OCI-LY7 (cell line): ENCODE data around the gene MTMR1. TPM values are rescaled to one million over a fixed set of nuclear protein-coding genes. Genes with fewer than 3 reads are reported as not detected.

Experiments used
- BruUV-seq: library from RNA; stranded (reverse); fragments of 400-500 nt; replicated peaks from 2 replicates; lab custom pipeline; 2021; lab: Mats Ljungman, UMichigan
- CTCF ChIA-PET: fragments of 300-600 bp; sonication (Branson Sonifier 250); formaldehyde crosslinking; loops from one replicate; lab custom pipeline; 2022; ENCODE audit warnings: antibody characterized with exemption; ENCODE audit not compliant: unreplicated experiment; lab: Charles Lee
- POLR2A ChIA-PET: fragments of 300-600 bp; sonication (Branson Sonifier 250); formaldehyde crosslinking; loops from one replicate; lab custom pipeline; 2022; ENCODE audit warnings: antibody characterized with exemption; lab: Charles Lee
- DNase-seq: peaks from one replicate; pipeline ENCODE4 v3.0.0-alpha.2; 2015; ENCODE audit warnings: low spot score
- H2AFZ ChIP-seq: fragments of 200-600 bp; sonication (generic), shearing (Covaris generic); 2 replicates; pipeline ENCODE4 v1.6.1; 2014; ENCODE audit warnings: mild to moderate bottlenecking, antibody characterized with exemption, low read length, moderate library complexity
- H3K27ac ChIP-seq: fragments of 200-600 bp; sonication (generic); 2 replicates; pipeline ENCODE4 v1.5.1; 2014; ENCODE audit warnings: mixed run types, low read depth, mild to moderate bottlenecking, moderate library complexity, low read length, inconsistent platforms; ENCODE audit not compliant: poor library complexity, severe bottlenecking
- H3K36me3 ChIP-seq: fragments of 200-600 bp; sonication (generic); 2 replicates; pipeline ENCODE4 v1.6.1; 2014; ENCODE audit warnings: mild to moderate bottlenecking, antibody characterized with exemption, low read length, moderate library complexity, mixed read lengths; ENCODE audit not compliant: insufficient read depth
- H3K4me1 ChIP-seq: fragments of 200-600 bp; sonication (generic); 2 replicates; pipeline ENCODE4 v1.5.1; 2014; ENCODE audit warnings: mild to moderate bottlenecking, low read length; ENCODE audit not compliant: insufficient read depth, poor library complexity, severe bottlenecking
- H3K4me2 ChIP-seq: fragments of 200-600 bp; sonication (generic); 2 replicates; pipeline ENCODE4 v1.6.1; 2014; ENCODE audit warnings: mild to moderate bottlenecking, low read length
- H3K4me3 ChIP-seq: fragments of 200-600 bp; sonication (generic); 2 replicates; pipeline ENCODE4 v1.5.1; 2014; ENCODE audit warnings: mild to moderate bottlenecking, low read depth, low read length; ENCODE audit not compliant: poor library complexity, severe bottlenecking
- H3K79me2 ChIP-seq: fragments of 200-600 bp; sonication (generic); 2 replicates; pipeline ENCODE4 v1.6.1; 2016; ENCODE audit warnings: low read depth, mild to moderate bottlenecking, low read length, moderate library complexity, mixed read lengths; ENCODE audit not compliant: insufficient read depth
- H3K9me2 ChIP-seq: fragments of 200-600 bp; sonication (generic); 2 replicates; pipeline ENCODE4 v1.6.1; 2016; ENCODE audit warnings: mild to moderate bottlenecking, low read length, mixed read lengths; ENCODE audit not compliant: insufficient read depth
- H3K9me3 ChIP-seq: fragments of 200-600 bp; sonication (generic); 2 replicates; pipeline ENCODE4 v1.6.1; 2014; ENCODE audit warnings: mild to moderate bottlenecking, mixed run types, low read length, mixed read lengths
- H4K20me1 ChIP-seq: fragments of 200-600 bp; sonication (generic); 2 replicates; pipeline ENCODE4 v1.6.1; 2014; ENCODE audit warnings: mild to moderate bottlenecking, antibody characterized with exemption, low read length, moderate library complexity, mixed read lengths; ENCODE audit not compliant: insufficient read depth
- CTCF ChIP-seq: fragments of 200-600 bp; sonication (generic); conservative IDR thresholded peaks from 2 replicates; pipeline ENCODE4 v1.5.1; 2014; ENCODE audit warnings: mild to moderate bottlenecking, antibody characterized with exemption, low read length, moderate library complexity, mixed read lengths
- EZH2phosphoT487 ChIP-seq: fragments of 200-600 bp; sonication (generic); IDR thresholded peaks from 2 replicates; pipeline ENCODE4 v1.6.1; 2018; ENCODE audit warnings: low read depth, borderline replicate concordance, mild to moderate bottlenecking, mixed run types, antibody characterized with exemption, low read length, moderate library complexity, mixed read lengths
- intact Hi-C: fragments of 100-400 bp; cut with micrococcal nuclease; formaldehyde crosslinking; loops from one replicate; pipeline ENCODE4 v1.10.0; 2022; ENCODE audit not compliant: unreplicated experiment
- total RNA-seq, 2 experiments: library from RNA; depleted of rRNA in 1 of 2; stranded (reverse); fragments of >200 nt in 1 of 2; shearing (Covaris generic) in 1 of 2; gene quantifications; 2 replicates each; pipeline ENCODE4 v1.2.3, GENCODE V29; 2014 to 2022

Gene MTMR1
- total RNA-seq, 2 experiments from 2014 or later = 49.7 to 57.6 TPM

- ChIA-PET POLR2A (no interaction called here), CTCF (no interaction called here)
- Histone ChIP-seq H3K79me2 (no peaks in the 10 kb centered on the region), H3K27ac (no peak overlapping the region), H3K36me3 (no peaks in the 10 kb centered on the region), H4K20me1 (no peaks in the 10 kb centered on the region), H3K4me1 (no peaks in the 10 kb centered on the region), H3K4me3 (no peak overlapping the region), H3K9me2 (no peaks in the 10 kb centered on the region), H3K9me3 (no peaks in the 10 kb centered on the region), H2AFZ (no peak overlapping the region), H3K4me2 (no peak overlapping the region)
- no peak for TF ChIP-seq CTCF
- no peak for TF ChIP-seq EZH2phosphoT487
- no peak for DNase-seq
- intact Hi-C loops = no loop called here
- no TSS peak for BruUV-seq
These were observed 43.9 kb upstream of the MTMR1 start for GRCh38 chrX:150649096-150649870.

GRCh38 chrX:150651906-150652305 is 41.3 kb upstream of the MTMR1 start:
- no peak overlapping the region for H3K4me3 ChIP-seq
- TF ChIP-seq EZH2phosphoT487 (no peak), CTCF (no peak)
- no TSS peak for BruUV-seq
- intact Hi-C loops = no loop called here
- POLR2A ChIA-PET = interaction anchor here (0.7 to 1.1 kb wide), 2 partner anchors 13 to 72 kb away, joined by 3 to 4 read pairs; no protein-coding TSS in a partner anchor
- no peak for DNase-seq
- no peaks in the 10 kb centered on the region for H3K79me2 ChIP-seq
- no peak overlapping the region for H2AFZ ChIP-seq
- CTCF ChIA-PET = no interaction called here
- no peaks in the 10 kb centered on the region for H3K9me3 ChIP-seq
- H3K36me3 ChIP-seq = no peaks in the 10 kb centered on the region
- H3K9me2 ChIP-seq = no peaks in the 10 kb centered on the region
- no peak overlapping the region for H3K27ac ChIP-seq
- no peaks in the 10 kb centered on the region for H3K4me1 ChIP-seq
- H3K4me2 ChIP-seq = no peak overlapping the region
- H4K20me1 ChIP-seq = no peaks in the 10 kb centered on the region

DNA sequence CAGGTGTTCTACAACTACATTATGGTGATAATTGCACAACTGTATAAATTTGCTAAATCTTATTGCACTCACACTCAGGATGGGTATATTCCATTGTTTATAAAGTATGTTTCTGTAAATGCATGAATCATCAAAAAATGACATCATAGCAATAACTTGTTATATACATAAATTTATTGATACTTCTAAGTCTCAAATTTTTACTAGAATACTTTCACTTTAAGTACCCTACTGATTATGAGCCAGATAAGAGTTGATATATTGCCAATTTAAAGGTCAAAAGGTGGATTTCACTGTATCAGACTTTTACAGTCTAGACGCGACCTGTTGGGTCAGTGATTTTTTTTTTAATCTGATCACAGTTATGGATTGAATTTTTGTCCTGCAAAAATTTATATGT is 37.4 kb upstream of the MTMR1 start:
- Histone ChIP-seq H3K79me2 (no peaks in the 10 kb centered on the region), H3K4me2 (no peak overlapping the region), H3K4me1 (no peaks in the 10 kb centered on the region), H3K36me3 (no peaks in the 10 kb centered on the region; the same call in 1 of the 2 replicates), H3K27ac (no peak overlapping the region), H3K4me3 (no peak overlapping the region), H2AFZ (no peak overlapping the region), H4K20me1 (no peaks in the 10 kb centered on the region), H3K9me2 (no peaks in the 10 kb centered on the region), H3K9me3 (no peaks in the 10 kb centered on the region)
- ChIA-PET POLR2A (no interaction called here), CTCF (no interaction called here)
- DNase-seq = no peak
- intact Hi-C loops = no loop called here
- no TSS peak for BruUV-seq
- TF ChIP-seq CTCF (no peak), EZH2phosphoT487 (no peak)
